HEK293 (cell line): ENCODE measurements around the gene GHRH.

Source experiments
- CTCF ChIA-PET: fragments of 350-600 bp; formaldehyde crosslinking; extraction: SDS; loops from one replicate; lab custom pipeline; 2021; ENCODE audit warnings: antibody characterized with exemption; lab: Yijun Ruan, JAX
- POLR2A ChIA-PET: fragments of 300-600 bp; formaldehyde crosslinking; extraction: SDS; loops from one replicate; lab custom pipeline; 2020; ENCODE audit warnings: antibody characterized with exemption, inconsistent platforms; lab: Yijun Ruan, JAX
- H3K27ac ChIP-seq: fragments of 200-500 bp; sonication (Bioruptor generic); 2 replicates; pipeline ENCODE4 v1.5.1; 2014; ENCODE audit warnings: low read depth, low read length, control low read depth, inconsistent platforms; ENCODE audit errors: extremely low read depth
- H3K36me3 ChIP-seq, 2 experiments: fragments of 200-500 bp in 1 of 2; sonication (Bioruptor generic) in 1 of 2; 1 replicate in 1 of 2; 2 replicates in 1 of 2; pipeline ENCODE4 v1.5.1; 2014 to 2017; ENCODE audit warnings: inconsistent platforms in 2 of 2, low read length in 2 of 2; ENCODE audit not compliant: control insufficient read depth in 2 of 2, insufficient read depth in 1 of 2
- H3K4me1 ChIP-seq: fragments of 200-500 bp; sonication (Bioruptor generic); 2 replicates; pipeline ENCODE4 v1.5.1; 2014; ENCODE audit warnings: mild to moderate bottlenecking, low read length, inconsistent platforms; ENCODE audit not compliant: control insufficient read depth, insufficient read depth
- H3K4me3 ChIP-seq: 2 replicates; pipeline ENCODE4 v1.5.1; 2011; ENCODE audit warnings: low read depth, mild to moderate bottlenecking, control low read depth, low read length, moderate library complexity
- H3K9me3 ChIP-seq: fragments of 200-500 bp; sonication (Bioruptor generic); 2 replicates; pipeline ENCODE4 v1.5.1; 2014; ENCODE audit warnings: low read depth, low read length, inconsistent platforms; ENCODE audit not compliant: control insufficient read depth, insufficient read depth
- GLIS1 ChIP-seq: fragments of 450-650 bp; formaldehyde crosslinking; IDR thresholded peaks from 2 replicates; pipeline ENCODE4 v1.5.1; 2016; ENCODE audit warnings: missing biosample characterization, missing genetic modification characterization
- PRDM1 ChIP-seq: fragments of 450-650 bp; formaldehyde crosslinking; IDR thresholded peaks from 2 replicates; pipeline ENCODE4; 2016; ENCODE audit warnings: missing biosample characterization, missing genetic modification characterization
- SCRT2 ChIP-seq: fragments of 450-650 bp; formaldehyde crosslinking; IDR thresholded peaks from 2 replicates; pipeline ENCODE4 v1.5.1; 2016; ENCODE audit warnings: missing biosample characterization, missing genetic modification characterization
- SP3 ChIP-seq: fragments of 450-650 bp; formaldehyde crosslinking; IDR thresholded peaks from 2 replicates; pipeline ENCODE4 v1.5.1; 2016; ENCODE audit warnings: missing biosample characterization, missing genetic modification characterization
- SP7 ChIP-seq: fragments of 450-650 bp; formaldehyde crosslinking; IDR thresholded peaks from 2 replicates; pipeline ENCODE4 v1.5.1; 2016; ENCODE audit warnings: missing biosample characterization, missing genetic modification characterization
- ZBTB7A ChIP-seq: fragments of 450-650 bp; formaldehyde crosslinking; IDR thresholded peaks from 2 replicates; pipeline ENCODE4 v1.5.1; 2016; ENCODE audit warnings: low read depth, missing biosample characterization, missing genetic modification characterization
- ZBTB8A ChIP-seq: fragments of 450-650 bp; formaldehyde crosslinking; IDR thresholded peaks from 2 replicates; pipeline ENCODE4 v1.5.1; 2016; ENCODE audit warnings: missing biosample characterization, missing genetic modification characterization
- ZFP69B ChIP-seq: fragments of 450-650 bp; formaldehyde crosslinking; IDR thresholded peaks from 2 replicates; pipeline ENCODE4 v1.5.1; 2016; ENCODE audit warnings: missing biosample characterization, missing genetic modification characterization
- ZNF184 ChIP-seq: fragments of 450-650 bp; IDR thresholded peaks from 2 replicates; pipeline ENCODE4 v1.5.1; 2018; ENCODE audit warnings: missing biosample characterization, mild to moderate bottlenecking, missing genetic modification characterization
- ZNF354C ChIP-seq: fragments of 450-650 bp; formaldehyde crosslinking; IDR thresholded peaks from 2 replicates; pipeline ENCODE4 v1.5.1; 2016; ENCODE audit warnings: missing biosample characterization, missing genetic modification characterization, low read depth, borderline replicate concordance
- ZNF37A ChIP-seq: fragments of 450-650 bp; IDR thresholded peaks from 2 replicates; pipeline ENCODE4 v1.5.1; 2018; ENCODE audit warnings: missing biosample characterization, missing genetic modification characterization
- ZNF626 ChIP-seq: fragments of 450-650 bp; sonication (Bioruptor Pico); formaldehyde crosslinking; IDR thresholded peaks from 2 replicates; pipeline ENCODE4 v1.5.1; 2018; ENCODE audit warnings: missing biosample characterization, missing genetic modification characterization, inconsistent platforms
- ZNF664 ChIP-seq: fragments of 450-650 bp; formaldehyde crosslinking; IDR thresholded peaks from 2 replicates; pipeline ENCODE4 v1.5.1; 2016; ENCODE audit warnings: missing biosample characterization, missing genetic modification characterization
- ZNF76 ChIP-seq: fragments of 450-650 bp; formaldehyde crosslinking; IDR thresholded peaks from 2 replicates; pipeline ENCODE4; 2016; ENCODE audit warnings: low read depth, missing biosample characterization, missing genetic modification characterization, borderline replicate concordance
- ZNF830 ChIP-seq: fragments of 450-650 bp; IDR thresholded peaks from 2 replicates; pipeline ENCODE4 v1.5.0; 2018; ENCODE audit warnings: missing biosample characterization, missing genetic modification characterization, low read depth, mild to moderate bottlenecking, moderate library complexity
- ZNF843 ChIP-seq: fragments of 450-650 bp; formaldehyde crosslinking; IDR thresholded peaks from 2 replicates; pipeline ENCODE4 v1.5.1; 2016; ENCODE audit warnings: missing biosample characterization, missing genetic modification characterization
- ZSCAN16 ChIP-seq: fragments of 450-650 bp; formaldehyde crosslinking; IDR thresholded peaks from 2 replicates; pipeline ENCODE4 v1.5.1; 2016; ENCODE audit warnings: missing biosample characterization, missing genetic modification characterization
- TF ChIP-seq, protein P1 (sequence below): fragments of 450-650 bp; formaldehyde crosslinking; IDR thresholded peaks from 2 replicates; pipeline ENCODE4 v1.5.1; 2016; ENCODE audit warnings: missing biosample characterization, missing genetic modification characterization
- TF ChIP-seq, protein P2 (sequence below): fragments of 450-650 bp; formaldehyde crosslinking; optimal IDR thresholded peaks from 2 replicates; pipeline ENCODE3; 2016; ENCODE audit warnings: missing biosample characterization, mild to moderate bottlenecking, missing genetic modification characterization
- TF ChIP-seq, protein P3 (sequence below): fragments of 450-650 bp; formaldehyde crosslinking; IDR thresholded peaks from 2 replicates; pipeline ENCODE4 v1.5.0; 2017; ENCODE audit warnings: missing biosample characterization, missing genetic modification characterization, borderline replicate concordance
- TF ChIP-seq, protein P4 (sequence below): fragments of 450-650 bp; formaldehyde crosslinking; IDR thresholded peaks from 2 replicates; pipeline ENCODE4 v1.5.1; 2016; ENCODE audit warnings: missing biosample characterization, missing genetic modification characterization

GHRH gene

DNA sequence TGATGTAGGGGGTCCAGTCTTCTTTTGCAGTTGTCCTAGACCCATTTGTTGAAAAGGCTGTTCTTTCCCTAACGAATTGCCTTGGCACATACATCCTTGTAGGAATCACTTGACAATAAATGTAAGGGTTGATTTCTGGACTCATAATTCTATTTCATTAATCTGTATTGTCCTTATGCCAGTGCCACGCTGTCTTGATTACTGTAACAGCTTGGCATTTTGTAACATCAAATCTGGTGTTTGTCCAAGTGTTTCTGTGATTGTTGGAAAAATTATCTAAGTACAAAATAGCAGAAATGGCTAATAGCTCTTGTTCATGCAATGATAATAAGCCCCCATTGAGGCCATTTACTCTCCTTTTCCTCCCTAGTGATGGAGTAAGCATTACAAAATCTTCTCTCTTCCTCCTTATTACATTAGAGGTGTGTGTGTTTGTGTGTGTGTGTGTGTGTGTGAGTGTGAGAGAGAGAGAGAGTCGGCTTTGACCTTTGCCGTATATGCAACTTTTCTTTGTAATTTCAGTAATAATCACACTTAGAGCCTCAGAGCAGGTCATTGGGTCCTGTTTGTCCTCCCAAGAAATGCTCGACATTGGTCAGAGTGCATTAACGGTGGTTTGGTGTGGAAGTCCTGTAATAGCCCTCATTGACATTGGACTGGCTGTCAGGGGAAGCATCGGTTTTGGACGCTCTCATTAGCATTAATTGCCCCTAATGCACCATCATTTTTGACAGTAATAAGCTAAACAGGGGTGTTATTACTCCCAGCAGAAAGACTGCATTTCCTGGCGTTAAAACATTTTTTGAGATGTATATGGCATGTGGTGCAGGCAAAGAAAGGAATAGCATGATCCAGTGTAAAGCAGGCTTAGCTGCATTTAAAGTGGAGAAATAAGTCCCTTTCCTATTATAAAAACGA lies 41.6 kb downstream of the GHRH start:
- ChIA-PET CTCF (interaction anchor here (1.6 kb wide), 1 partner anchor 17 kb away, joined by 9 read pairs; no protein-coding TSS in a partner anchor), POLR2A (no interaction called here)
- H3K36me3 ChIP-seq: peaks cover 40 to 83% of the 10 kb centered on the region in 2 experiments
- TF ChIP-seq, protein P1, sequence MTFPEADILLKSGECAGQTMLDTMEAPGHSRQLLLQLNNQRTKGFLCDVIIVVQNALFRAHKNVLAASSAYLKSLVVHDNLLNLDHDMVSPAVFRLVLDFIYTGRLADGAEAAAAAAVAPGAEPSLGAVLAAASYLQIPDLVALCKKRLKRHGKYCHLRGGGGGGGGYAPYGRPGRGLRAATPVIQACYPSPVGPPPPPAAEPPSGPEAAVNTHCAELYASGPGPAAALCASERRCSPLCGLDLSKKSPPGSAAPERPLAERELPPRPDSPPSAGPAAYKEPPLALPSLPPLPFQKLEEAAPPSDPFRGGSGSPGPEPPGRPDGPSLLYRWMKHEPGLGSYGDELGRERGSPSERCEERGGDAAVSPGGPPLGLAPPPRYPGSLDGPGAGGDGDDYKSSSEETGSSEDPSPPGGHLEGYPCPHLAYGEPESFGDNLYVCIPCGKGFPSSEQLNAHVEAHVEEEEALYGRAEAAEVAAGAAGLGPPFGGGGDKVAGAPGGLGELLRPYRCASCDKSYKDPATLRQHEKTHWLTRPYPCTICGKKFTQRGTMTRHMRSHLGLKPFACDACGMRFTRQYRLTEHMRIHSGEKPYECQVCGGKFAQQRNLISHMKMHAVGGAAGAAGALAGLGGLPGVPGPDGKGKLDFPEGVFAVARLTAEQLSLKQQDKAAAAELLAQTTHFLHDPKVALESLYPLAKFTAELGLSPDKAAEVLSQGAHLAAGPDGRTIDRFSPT (tag by site-specific recombination): no peak
- TF ChIP-seq ZNF626 (tag by site-specific recombination): no peak
- no peak for TF ChIP-seq ZNF354C (tag by site-specific recombination)
- TF ChIP-seq GLIS1 (tag by site-specific recombination): no peak
- TF ChIP-seq ZNF76: no peak
- TF ChIP-seq PRDM1 (tag by site-specific recombination): no peak
- no peak overlapping the region for H3K4me3 ChIP-seq
- H3K4me1 ChIP-seq: no peaks in the 10 kb centered on the region
- no peak overlapping the region for H3K27ac ChIP-seq
- no peaks in the 10 kb centered on the region for H3K9me3 ChIP-seq

DNA sequence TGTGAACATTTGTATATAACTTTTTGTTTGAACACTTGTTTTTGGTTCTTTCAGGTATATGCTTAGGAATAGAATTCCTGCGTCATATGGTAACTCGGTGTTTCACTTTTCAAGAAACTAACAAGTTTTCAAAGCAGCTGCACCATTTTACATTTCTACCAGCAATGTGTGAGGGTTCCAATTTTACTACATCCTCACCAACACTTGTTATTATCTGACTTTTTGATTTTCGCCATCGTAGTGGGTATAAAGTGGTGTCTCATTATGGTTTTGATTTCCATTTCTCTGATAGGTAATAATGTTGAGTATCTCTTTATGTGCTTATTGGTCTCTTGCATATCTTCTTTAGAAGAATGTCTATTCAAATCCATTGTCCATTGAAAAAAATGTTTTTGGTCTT lies 42.6 kb downstream of the GHRH start:
- ChIA-PET CTCF (no interaction called here), POLR2A (no interaction called here)
- no peak overlapping the region for H3K4me3 ChIP-seq
- H3K9me3 ChIP-seq: no peaks in the 10 kb centered on the region
- no peaks in the 10 kb centered on the region for H3K4me1 ChIP-seq
- H3K27ac ChIP-seq: no peak overlapping the region
- TF ChIP-seq ZNF184: peak; percentile 97
- no peak for TF ChIP-seq ZNF37A (tag by site-specific recombination)
- H3K36me3 ChIP-seq: peaks cover 37 to 82% of the 10 kb centered on the region in 2 experiments

DNA sequence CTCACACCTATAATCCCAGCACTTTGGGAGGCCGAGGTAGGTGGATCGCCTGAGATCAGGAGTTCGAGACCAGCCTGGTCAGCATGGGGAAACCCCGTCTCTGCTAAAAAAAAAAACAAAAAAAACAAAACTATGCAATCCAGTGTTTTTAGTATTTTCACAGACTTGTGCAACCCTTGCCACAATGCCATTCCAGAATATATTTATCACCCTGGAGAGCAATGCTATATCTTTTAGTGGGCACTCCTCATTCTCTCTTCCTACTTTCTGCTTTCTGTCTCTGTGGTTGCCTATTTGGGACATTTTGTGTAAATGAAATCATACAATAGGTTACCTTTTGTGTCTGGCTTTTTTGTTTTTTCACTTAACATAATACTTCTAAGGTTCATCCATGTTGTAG lies 43.2 kb downstream of the GHRH start:
- H3K36me3 ChIP-seq: peaks cover 33 to 82% of the 10 kb centered on the region in 2 experiments
- no peaks in the 10 kb centered on the region for H3K9me3 ChIP-seq
- TF ChIP-seq ZBTB7A (tag by site-specific recombination) (no peak), ZFP69B (tag by site-specific recombination) (no peak), ZNF354C (tag by site-specific recombination) (no peak), ZBTB8A (no peak), ZNF830 (tag by site-specific recombination) (no peak), SP3 (no peak), SCRT2 (tag by site-specific recombination) (no peak), SP7 (tag by site-specific recombination) (no peak), ZNF664 (tag by site-specific recombination) (no peak), ZSCAN16 (tag by site-specific recombination) (no peak), ZNF843 (tag by site-specific recombination) (no peak)
- TF ChIP-seq, protein P2, sequence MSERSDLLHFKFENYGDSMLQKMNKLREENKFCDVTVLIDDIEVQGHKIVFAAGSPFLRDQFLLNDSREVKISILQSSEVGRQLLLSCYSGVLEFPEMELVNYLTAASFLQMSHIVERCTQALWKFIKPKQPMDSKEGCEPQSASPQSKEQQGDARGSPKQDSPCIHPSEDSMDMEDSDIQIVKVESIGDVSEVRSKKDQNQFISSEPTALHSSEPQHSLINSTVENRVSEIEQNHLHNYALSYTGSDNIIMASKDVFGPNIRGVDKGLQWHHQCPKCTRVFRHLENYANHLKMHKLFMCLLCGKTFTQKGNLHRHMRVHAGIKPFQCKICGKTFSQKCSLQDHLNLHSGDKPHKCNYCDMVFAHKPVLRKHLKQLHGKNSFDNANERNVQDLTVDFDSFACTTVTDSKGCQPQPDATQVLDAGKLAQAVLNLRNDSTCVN (tag by site-specific recombination): no peak
- TF ChIP-seq, protein P3, sequence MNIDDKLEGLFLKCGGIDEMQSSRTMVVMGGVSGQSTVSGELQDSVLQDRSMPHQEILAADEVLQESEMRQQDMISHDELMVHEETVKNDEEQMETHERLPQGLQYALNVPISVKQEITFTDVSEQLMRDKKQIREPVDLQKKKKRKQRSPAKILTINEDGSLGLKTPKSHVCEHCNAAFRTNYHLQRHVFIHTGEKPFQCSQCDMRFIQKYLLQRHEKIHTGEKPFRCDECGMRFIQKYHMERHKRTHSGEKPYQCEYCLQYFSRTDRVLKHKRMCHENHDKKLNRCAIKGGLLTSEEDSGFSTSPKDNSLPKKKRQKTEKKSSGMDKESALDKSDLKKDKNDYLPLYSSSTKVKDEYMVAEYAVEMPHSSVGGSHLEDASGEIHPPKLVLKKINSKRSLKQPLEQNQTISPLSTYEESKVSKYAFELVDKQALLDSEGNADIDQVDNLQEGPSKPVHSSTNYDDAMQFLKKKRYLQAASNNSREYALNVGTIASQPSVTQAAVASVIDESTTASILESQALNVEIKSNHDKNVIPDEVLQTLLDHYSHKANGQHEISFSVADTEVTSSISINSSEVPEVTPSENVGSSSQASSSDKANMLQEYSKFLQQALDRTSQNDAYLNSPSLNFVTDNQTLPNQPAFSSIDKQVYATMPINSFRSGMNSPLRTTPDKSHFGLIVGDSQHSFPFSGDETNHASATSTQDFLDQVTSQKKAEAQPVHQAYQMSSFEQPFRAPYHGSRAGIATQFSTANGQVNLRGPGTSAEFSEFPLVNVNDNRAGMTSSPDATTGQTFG (tag by site-specific recombination): no peak
- TF ChIP-seq, protein P4, sequence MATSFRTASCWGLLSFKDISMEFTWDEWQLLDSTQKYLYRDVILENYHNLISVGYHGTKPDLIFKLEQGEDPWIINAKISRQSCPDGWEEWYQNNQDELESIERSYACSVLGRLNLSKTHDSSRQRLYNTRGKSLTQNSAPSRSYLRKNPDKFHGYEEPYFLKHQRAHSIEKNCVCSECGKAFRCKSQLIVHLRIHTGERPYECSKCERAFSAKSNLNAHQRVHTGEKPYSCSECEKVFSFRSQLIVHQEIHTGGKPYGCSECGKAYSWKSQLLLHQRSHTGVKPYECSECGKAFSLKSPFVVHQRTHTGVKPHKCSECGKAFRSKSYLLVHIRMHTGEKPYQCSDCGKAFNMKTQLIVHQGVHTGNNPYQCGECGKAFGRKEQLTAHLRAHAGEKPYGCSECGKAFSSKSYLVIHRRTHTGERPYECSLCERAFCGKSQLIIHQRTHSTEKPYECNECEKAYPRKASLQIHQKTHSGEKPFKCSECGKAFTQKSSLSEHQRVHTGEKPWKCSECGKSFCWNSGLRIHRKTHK (tag by site-specific recombination): no peak
- POLR2A ChIA-PET: no interaction called here
- CTCF ChIA-PET: no interaction called here
- no peaks in the 10 kb centered on the region for H3K4me1 ChIP-seq
- H3K27ac ChIP-seq: no peak overlapping the region
- no peak overlapping the region for H3K4me3 ChIP-seq
